Gastroesophageal sphincter (tissue), 4 donors: ENCODE data around the gene SEL1L2. TPM values are rescaled to one million over a fixed set of nuclear protein-coding genes. Genes with fewer than 3 reads are reported as not detected.

Source experiments
- ATAC-seq: fragments of 150-250 bp; one replicate; pipeline ENCODE4 v1.9.1; 2016; ENCODE audit warnings: mild to moderate bottlenecking, moderate library complexity
- H3K27ac ChIP-seq, 4 donors: fragments of 200-600 bp; sonication (generic) in 3 of 4; 1 replicate in 3 of 4; 2 replicates in 1 of 4; pipeline ENCODE4 v1.5.1; 2016 to 2019
- H3K27me3 ChIP-seq: fragments of 200-600 bp; sonication (generic); one replicate; pipeline ENCODE4 v1.5.1; 2019
- H3K36me3 ChIP-seq, 2 donors: fragments of 200-600 bp; sonication (generic); one replicate each; pipeline ENCODE4 v1.5.1; 2019; ENCODE audit warnings: control low read depth in 1 of 2
- H3K4me1 ChIP-seq, 3 donors: fragments of 200-600 bp; sonication (generic); 1 replicate in 2 of 3; 2 replicates in 1 of 3; pipeline ENCODE4 v1.5.1; 2016 to 2019; ENCODE audit warnings: control low read depth in 2 of 3
- H3K4me3 ChIP-seq, 2 donors: fragments of 200-600 bp; sonication (generic); one replicate each; pipeline ENCODE4 v1.5.1; 2019; ENCODE audit warnings: mild to moderate bottlenecking in 1 of 2, moderate library complexity in 1 of 2
- H3K9me3 ChIP-seq, 3 donors: fragments of 200-600 bp; sonication (generic); one replicate each; pipeline ENCODE4 v1.5.1; 2017 to 2019; ENCODE audit warnings: control low read depth in 2 of 3
- EP300 ChIP-seq: sonication (generic); formaldehyde crosslinking; IDR thresholded peaks from one replicate; pipeline ENCODE4 v1.6.1; 2017; ENCODE audit warnings: antibody characterized with exemption, mild to moderate bottlenecking
- POLR2A ChIP-seq, 2 donors: fragments of 450-650 bp; IDR thresholded peaks; one replicate each; pipeline ENCODE4 v1.6.1; 2017; ENCODE audit warnings: antibody characterized with exemption in 2 of 2, mild to moderate bottlenecking in 2 of 2, moderate library complexity in 1 of 2
- POLR2AphosphoS5 ChIP-seq: sonication (generic); formaldehyde crosslinking; IDR thresholded peaks from one replicate; pipeline ENCODE4 v1.6.1; 2017; ENCODE audit warnings: antibody characterized with exemption
- WGBS, 2 donors: methylation state at CpG; one replicate each; pipeline ENCODE4 v1.1.5; 2018; ENCODE audit warnings: low coverage in 1 of 2; 5-methylcytosine and 5-hydroxymethylcytosine counted together
- total RNA-seq, 4 donors: library from RNA; depleted of rRNA; stranded (reverse); fragments of >200 nt; gene quantifications; one replicate each; pipeline ENCODE4 v1.1.0, GENCODE V29; 2016
- TF ChIP-seq, protein P1 (sequence below), 4 experiments: fragments of 200-600 bp in 2 of 4; fragments of 450-650 bp in 2 of 4; sonication (generic) in 1 of 4; IDR thresholded peaks; one replicate each; pipeline ENCODE4 v1.5.1; 2017 to 2019; ENCODE audit warnings: antibody characterized with exemption in 4 of 4, mild to moderate bottlenecking in 2 of 4, moderate library complexity in 2 of 4

SEL1L2 gene
- total RNA-seq, 4 donors from 2014 or later, result not detected

DNA sequence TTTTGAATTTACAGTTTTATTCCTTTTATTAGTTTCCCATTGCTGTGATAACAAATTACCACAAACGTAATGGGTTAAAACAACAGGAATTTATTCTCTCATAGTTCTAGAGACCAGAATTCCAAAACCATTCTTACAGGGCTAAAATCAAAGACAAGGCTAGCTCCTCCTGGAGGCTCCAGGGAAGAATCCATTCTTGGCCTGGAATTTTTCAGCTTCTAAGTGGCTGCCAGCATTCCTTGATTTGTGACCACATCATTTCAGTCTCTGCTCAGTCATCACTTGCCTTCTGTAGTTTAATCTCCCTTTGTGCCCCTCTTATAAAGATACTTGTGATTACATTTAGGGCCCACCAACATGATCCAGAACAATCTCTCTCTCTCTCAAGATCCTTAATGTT lies 897 bp upstream of the SEL1L2 start:
- no peaks in the 10 kb centered on the region for H3K27me3 ChIP-seq
- TF ChIP-seq, protein P1, sequence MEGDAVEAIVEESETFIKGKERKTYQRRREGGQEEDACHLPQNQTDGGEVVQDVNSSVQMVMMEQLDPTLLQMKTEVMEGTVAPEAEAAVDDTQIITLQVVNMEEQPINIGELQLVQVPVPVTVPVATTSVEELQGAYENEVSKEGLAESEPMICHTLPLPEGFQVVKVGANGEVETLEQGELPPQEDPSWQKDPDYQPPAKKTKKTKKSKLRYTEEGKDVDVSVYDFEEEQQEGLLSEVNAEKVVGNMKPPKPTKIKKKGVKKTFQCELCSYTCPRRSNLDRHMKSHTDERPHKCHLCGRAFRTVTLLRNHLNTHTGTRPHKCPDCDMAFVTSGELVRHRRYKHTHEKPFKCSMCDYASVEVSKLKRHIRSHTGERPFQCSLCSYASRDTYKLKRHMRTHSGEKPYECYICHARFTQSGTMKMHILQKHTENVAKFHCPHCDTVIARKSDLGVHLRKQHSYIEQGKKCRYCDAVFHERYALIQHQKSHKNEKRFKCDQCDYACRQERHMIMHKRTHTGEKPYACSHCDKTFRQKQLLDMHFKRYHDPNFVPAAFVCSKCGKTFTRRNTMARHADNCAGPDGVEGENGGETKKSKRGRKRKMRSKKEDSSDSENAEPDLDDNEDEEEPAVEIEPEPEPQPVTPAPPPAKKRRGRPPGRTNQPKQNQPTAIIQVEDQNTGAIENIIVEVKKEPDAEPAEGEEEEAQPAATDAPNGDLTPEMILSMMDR (IDR thresholded peaks at IDR 0.05), result no peak
- no peak for TF ChIP-seq EP300
- TF ChIP-seq POLR2A (IDR thresholded peaks at IDR 0.05), result no peak
- TF ChIP-seq POLR2AphosphoS5, result no peak
- peaks cover 0 to 14% (median 0%) of the 10 kb centered on the region in 3 donors for H3K9me3 ChIP-seq
- no peak overlapping the region for H3K4me3 ChIP-seq
- peaks cover 0 to 6% (median 0%) of the 10 kb centered on the region in 3 donors for H3K4me1 ChIP-seq
- no peak overlapping the region for H3K27ac ChIP-seq
- H3K36me3 ChIP-seq, result no peaks in the 10 kb centered on the region
- WGBS, 2 donors, result 70 to 80% methylated on average over 1 of the region's 1 CpG
- no peak for ATAC-seq

DNA sequence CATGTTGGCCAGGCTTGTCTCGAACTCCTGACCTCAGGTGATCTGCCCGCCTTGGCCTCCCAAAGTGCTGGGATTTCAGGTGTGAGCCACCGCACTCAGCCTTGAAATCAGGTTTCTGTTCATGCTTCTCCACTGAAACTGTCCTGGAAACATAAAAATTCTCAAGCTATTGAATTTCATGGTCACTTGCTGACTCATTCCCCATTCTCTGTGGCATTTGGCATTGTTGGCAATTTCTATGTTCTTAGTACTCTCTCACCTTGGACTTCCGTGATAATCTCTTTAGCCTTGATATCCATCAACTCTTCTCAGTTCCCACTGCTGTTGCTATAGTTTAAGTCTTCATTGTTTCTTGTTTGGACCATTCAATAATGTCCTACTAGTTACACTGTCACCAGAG lies 6.2 kb downstream of the SEL1L2 start:
- Histone ChIP-seq H3K4me1 (no peaks in the 10 kb centered on the region), H3K27ac (no peak overlapping the region), H3K27me3 (no peaks in the 10 kb centered on the region), H3K9me3 (no peaks in the 10 kb centered on the region), H3K4me3 (no peak overlapping the region), H3K36me3 (no peaks in the 10 kb centered on the region)
- no peak for TF ChIP-seq POLR2AphosphoS5
- TF ChIP-seq POLR2A (IDR thresholded peaks at IDR 0.05), result no peak
- TF ChIP-seq, protein P1 (IDR thresholded peaks at IDR 0.05), result no peak
- no peak for TF ChIP-seq EP300
- ATAC-seq, result no peak
- WGBS, 2 donors, result 50 to 79% methylated on average over 2 to 4 of the region's 4 CpGs

DNA sequence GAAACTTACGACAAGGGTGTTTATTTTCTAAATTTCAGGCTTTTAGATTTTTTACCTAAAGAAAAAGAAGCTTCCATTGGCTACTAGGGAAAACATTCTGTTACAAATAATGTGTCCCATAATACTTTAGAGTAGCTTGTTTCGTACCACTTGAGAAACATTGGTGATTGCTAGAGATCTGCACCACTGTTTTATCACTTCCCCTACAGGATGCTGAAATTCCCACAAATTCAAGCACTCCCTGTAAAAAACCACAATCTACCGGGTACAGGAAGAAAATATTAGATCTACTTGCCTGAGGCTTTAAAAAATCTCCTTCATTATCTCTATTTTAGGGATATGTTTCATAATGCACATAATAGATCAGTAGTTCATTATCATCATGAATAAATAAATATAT lies 29.9 kb downstream of the SEL1L2 start:
- ATAC-seq, result no peak
- 50 to 61% methylated on average over 2 to 3 of the region's 3 CpGs for WGBS, 2 donors
- TF ChIP-seq POLR2A (IDR thresholded peaks at IDR 0.05), result no peak
- TF ChIP-seq, protein P1 (IDR thresholded peaks at IDR 0.05), result no peak
- Histone ChIP-seq H3K4me3 (no peak overlapping the region), H3K9me3 (no peaks in the 10 kb centered on the region), H3K27ac (no peak overlapping the region), H3K27me3 (no peaks in the 10 kb centered on the region), H3K36me3 (no peaks in the 10 kb centered on the region), H3K4me1 (no peaks in the 10 kb centered on the region)

DNA sequence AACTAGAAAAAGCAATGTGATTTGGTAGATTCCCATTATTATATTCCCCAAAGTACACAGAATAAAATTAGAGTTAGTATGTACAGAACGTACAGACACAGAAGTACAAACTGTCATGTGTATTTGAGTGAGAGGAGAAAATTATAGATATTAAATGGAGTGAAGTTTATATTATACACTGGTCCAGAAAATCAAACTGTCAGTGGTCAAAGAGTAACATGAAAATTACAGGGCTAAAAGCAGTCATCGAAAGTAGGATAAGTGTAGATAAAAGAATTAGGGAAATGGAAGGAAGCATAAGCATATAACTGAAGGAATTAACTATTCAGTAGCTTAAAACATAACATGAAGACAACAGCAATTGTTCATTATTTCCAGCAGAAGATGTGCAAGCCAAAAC lies 30.3 kb downstream of the SEL1L2 start:
- H3K4me1 ChIP-seq, result no peaks in the 10 kb centered on the region
- TF ChIP-seq POLR2A (IDR thresholded peaks at IDR 0.05) (no peak), EP300 (no peak), POLR2AphosphoS5 (no peak)
- TF ChIP-seq, protein P1 (IDR thresholded peaks at IDR 0.05), result no peak
- H3K27me3 ChIP-seq, result no peaks in the 10 kb centered on the region
- no peak overlapping the region for H3K4me3 ChIP-seq
- 17 to 27% methylated on average over 2 of the region's 2 CpGs for WGBS, 2 donors
- no peak for ATAC-seq
- H3K36me3 ChIP-seq, result no peaks in the 10 kb centered on the region
- H3K9me3 ChIP-seq, result no peaks in the 10 kb centered on the region
- no peak overlapping the region for H3K27ac ChIP-seq

DNA sequence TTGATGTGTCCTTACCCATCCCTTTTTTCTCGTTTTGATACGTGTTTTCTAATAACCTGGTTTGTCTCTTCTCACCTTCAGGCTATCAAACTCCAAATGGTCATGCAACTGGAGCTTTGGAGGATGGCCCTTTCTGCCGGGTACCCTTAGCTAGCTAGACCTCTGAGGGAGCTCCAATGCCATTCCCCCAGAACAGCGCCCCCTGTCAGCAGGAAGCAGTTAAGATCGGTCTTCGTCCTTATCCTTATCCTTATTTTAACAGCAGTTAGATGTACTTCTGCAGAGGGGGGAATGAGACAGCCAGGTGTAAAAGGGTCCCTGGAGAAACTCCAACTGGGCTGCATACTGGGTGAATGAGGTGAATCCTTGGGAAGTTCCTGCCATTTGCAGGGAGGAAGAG lies 37.2 kb downstream of the SEL1L2 start:
- Histone ChIP-seq H3K27me3 (no peaks in the 10 kb centered on the region), H3K4me1 (no peaks in the 10 kb centered on the region), H3K36me3 (no peaks in the 10 kb centered on the region), H3K4me3 (no peak overlapping the region), H3K9me3 (no peaks in the 10 kb centered on the region), H3K27ac (no peak overlapping the region)
- no peak for TF ChIP-seq POLR2A (IDR thresholded peaks at IDR 0.05)
- TF ChIP-seq EP300, result no peak
- no peak for TF ChIP-seq POLR2AphosphoS5
- TF ChIP-seq, protein P1 (IDR thresholded peaks at IDR 0.05), result no peak
- 82 to 83% methylated on average over 2 to 3 of the region's 6 CpGs for WGBS, 2 donors
- ATAC-seq, result no peak
